ENCODE data around the gene FAM131A. TPM values are rescaled to one million over a fixed set of nuclear protein-coding genes. Genes with fewer than 3 reads are reported as not detected.

Gene FAM131A
- total RNA-seq, 5 donors from 2014 or later (not counting 1 experiment from before 2014, with no cell fraction given) = 8.3 to 13.8 (median 11.9) TPM

DNA sequence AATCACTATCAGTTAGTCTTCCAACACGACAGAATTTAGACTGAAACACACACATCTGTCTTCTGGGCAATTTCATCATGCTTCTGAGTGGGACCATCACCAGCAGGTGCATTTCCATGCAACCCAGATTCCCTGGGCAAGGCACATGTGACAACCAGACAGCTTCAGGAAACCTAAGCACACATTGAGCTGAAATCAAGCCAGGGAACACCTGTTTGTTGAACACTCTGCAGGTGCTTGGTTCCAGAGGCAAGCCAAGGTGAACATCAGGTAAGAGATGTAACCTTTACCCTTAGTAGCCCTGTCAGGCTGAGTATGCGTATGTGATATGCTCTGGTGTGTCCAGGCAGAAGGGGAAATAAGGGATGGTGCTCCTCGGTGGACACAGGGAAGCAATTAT, 41.6 kb upstream of the FAM131A start:
- H3K36me3 Mint-ChIP-seq = no peaks in the 10 kb centered on the region
- POLR2A ChIA-PET = no interaction called here
- ATAC-seq (replicated peaks in 1 of 4) (no peak), DNase-seq (no peak)
- H3K9me3 Mint-ChIP-seq = no peaks in the 10 kb centered on the region
- H3K9me3 ChIP-seq = no peaks in the 10 kb centered on the region
- H3K4me1 ChIP-seq (ENCODE audit: control insufficient read depth in 1 of 2, extremely low read depth in 1 of 2, insufficient read depth in 2 of 2, low read length in 2 of 2) = peaks cover 13 to 20% of the 10 kb centered on the region in 2 experiments
- no peak overlapping the region for H3K27ac ChIP-seq (ENCODE audit: low read length)
- H3K36me3 ChIP-seq (ENCODE audit: control insufficient read depth in 2 of 2, extremely low read depth in 1 of 2, insufficient read depth in 1 of 2, low read length in 1 of 2) = peaks cover 0 to 9% of the 10 kb centered on the region in 2 donors
- peaks cover 0 to 3% of the 10 kb centered on the region in 2 experiments for H3K27me3 ChIP-seq (replicated peaks in 1 of 2; ENCODE audit: control insufficient read depth in 2 of 2, extremely low read depth in 1 of 2, insufficient read depth in 2 of 2, low read length in 1 of 2)
- CTCF ChIA-PET = interaction anchor here in 1 of 2 donors (0.7 to 0.9 kb wide), 2 partner anchors 46 to 68 kb away, joined by 3 to 5 read pairs; no protein-coding TSS in a partner anchor
- no peaks in the 10 kb centered on the region for H3K27me3 Mint-ChIP-seq
- H3K4me3 ChIP-seq (ENCODE audit: control insufficient read depth in 1 of 2, extremely low read depth in 1 of 2, low read length in 1 of 2) = no peak overlapping the region
- H3K27ac Mint-ChIP-seq = no peak overlapping the region
- no peak overlapping the region for H3K4me3 Mint-ChIP-seq
- H3K4me1 Mint-ChIP-seq = peaks cover 20 to 23% (median 21%) of the 10 kb centered on the region in 3 donors
- WGBS (ENCODE audit: insufficient coverage) = 57% methylated on average over 1 of the region's 3 CpGs

DNA sequence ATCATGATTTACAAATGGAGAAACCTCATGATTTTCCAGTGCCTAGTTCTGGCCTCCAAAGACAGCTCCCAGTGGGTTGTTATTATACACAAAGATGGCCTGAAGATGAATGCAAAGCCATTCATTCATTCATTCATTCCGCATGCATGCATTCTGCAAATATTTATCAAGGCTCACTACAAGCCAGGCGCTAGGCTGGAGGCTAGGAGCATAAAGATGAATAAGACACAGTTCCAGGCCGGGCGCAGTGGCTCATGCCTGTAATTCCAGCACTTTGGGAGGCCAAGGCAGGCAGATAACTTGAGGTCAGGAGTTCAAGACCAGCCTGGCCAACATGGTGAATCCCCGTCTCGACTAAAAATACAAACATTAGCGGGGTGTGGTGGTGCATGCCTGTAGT, 40.8 kb upstream of the FAM131A start:
- H3K9me3 Mint-ChIP-seq = no peaks in the 10 kb centered on the region
- no peak overlapping the region for H3K27ac Mint-ChIP-seq
- H3K4me3 Mint-ChIP-seq = no peak overlapping the region
- DNase-seq (no peak), ATAC-seq (replicated peaks in 1 of 4) (no peak)
- Histone ChIP-seq H3K9me3 (no peaks in the 10 kb centered on the region), H3K4me3 (ENCODE audit: control insufficient read depth in 1 of 2, extremely low read depth in 1 of 2, low read length in 1 of 2) (no peak overlapping the region), H3K27me3 (replicated peaks in 1 of 2; ENCODE audit: control insufficient read depth in 2 of 2, extremely low read depth in 1 of 2, insufficient read depth in 2 of 2, low read length in 1 of 2) (no peaks in the 10 kb centered on the region), H3K27ac (ENCODE audit: low read length) (no peak overlapping the region), H3K4me1 (ENCODE audit: control insufficient read depth in 1 of 2, extremely low read depth in 1 of 2, insufficient read depth in 2 of 2, low read length in 2 of 2) (peaks cover 13 to 20% of the 10 kb centered on the region in 2 experiments), H3K36me3 (ENCODE audit: control insufficient read depth in 2 of 2, extremely low read depth in 1 of 2, insufficient read depth in 1 of 2, low read length in 1 of 2) (peaks cover 4 to 16% of the 10 kb centered on the region in 2 donors)
- WGBS (ENCODE audit: insufficient coverage) = 95% methylated on average over 6 of the region's 7 CpGs
- H3K27me3 Mint-ChIP-seq = no peaks in the 10 kb centered on the region
- ChIA-PET POLR2A (no interaction called here), CTCF (interaction anchor here in 1 of 2 donors (0.9 kb wide), 1 partner anchor 47 kb away, joined by 5 read pairs; no protein-coding TSS in a partner anchor)
- peaks cover 24 to 28% (median 25%) of the 10 kb centered on the region in 3 donors for H3K4me1 Mint-ChIP-seq
- peaks cover 3% of the 10 kb centered on the region for H3K36me3 Mint-ChIP-seq

DNA sequence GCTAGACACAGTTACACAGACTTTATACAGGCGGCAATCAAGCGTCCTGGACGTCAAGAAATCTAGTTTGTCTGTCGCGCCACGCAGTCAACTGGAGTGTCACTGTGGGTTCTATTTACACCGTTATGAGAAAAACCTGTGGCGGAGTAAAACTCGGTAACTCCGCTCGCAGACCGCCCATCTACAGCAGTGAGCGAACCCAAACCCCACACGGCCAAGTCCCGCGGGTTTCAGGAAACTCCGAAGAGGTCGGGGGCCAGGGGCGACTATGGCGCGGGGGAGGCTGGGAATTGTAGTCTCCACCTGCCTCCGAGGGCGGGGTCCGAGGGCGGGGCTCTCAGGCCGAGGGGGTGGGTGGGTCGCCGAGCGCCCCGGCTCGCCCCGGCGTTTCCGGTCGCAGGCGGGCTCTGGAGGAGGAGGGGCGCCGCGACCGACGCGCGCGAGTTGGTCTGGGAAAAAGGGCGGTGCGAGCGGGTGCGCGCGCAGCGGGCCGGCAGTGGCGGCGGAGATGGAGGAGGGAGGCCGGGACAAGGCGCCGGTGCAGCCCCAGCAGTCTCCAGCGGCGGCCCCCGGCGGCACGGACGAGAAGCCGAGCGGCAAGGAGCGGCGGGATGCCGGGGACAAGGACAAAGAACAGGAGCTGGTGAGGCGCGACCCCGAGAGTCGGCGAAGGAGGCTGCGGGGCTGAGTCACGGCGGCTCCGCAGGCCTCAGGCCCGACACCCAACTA, 38.5 kb upstream of the FAM131A start, which contains the start of gene PSMD2:
Gene PSMD2 (plus strand): TSS at position 483 of the 729 bp plus-strand sequence. CDS start 26 bp downstream, at position 509.
- CTCF ChIA-PET = interaction anchor here in 1 of 2 donors (1.0 kb wide), 2 partner anchors 12 to 73 kb away, joined by 3 read pairs; no protein-coding TSS in a partner anchor
- peaks cover 29 to 32% (median 30%) of the 10 kb centered on the region in 3 donors for H3K4me1 Mint-ChIP-seq
- no peaks in the 10 kb centered on the region for H3K27me3 Mint-ChIP-seq

GRCh38 chr3:184299488-184300377, 37.7 kb upstream of the FAM131A start:
- Histone ChIP-seq H3K9me3 (no peaks in the 10 kb centered on the region), H3K4me3 (ENCODE audit: control insufficient read depth in 1 of 2, extremely low read depth in 1 of 2, low read length in 1 of 2) (peak overlapping the region; percentile 68 to 85), H3K36me3 (ENCODE audit: control insufficient read depth in 2 of 2, extremely low read depth in 1 of 2, insufficient read depth in 1 of 2, low read length in 1 of 2) (peaks cover 14 to 47% of the 10 kb centered on the region in 2 donors), H3K27me3 (replicated peaks in 1 of 2; ENCODE audit: control insufficient read depth in 2 of 2, extremely low read depth in 1 of 2, insufficient read depth in 2 of 2, low read length in 1 of 2) (no peaks in the 10 kb centered on the region), H3K27ac (ENCODE audit: low read length) (peak overlapping the region; percentile 30), H3K4me1 (ENCODE audit: control insufficient read depth in 1 of 2, extremely low read depth in 1 of 2, insufficient read depth in 2 of 2, low read length in 2 of 2) (peaks cover 13 to 20% of the 10 kb centered on the region in 2 experiments)
- Mint-ChIP-seq H3K27me3 (no peaks in the 10 kb centered on the region), H3K4me3 (peak overlapping the region; percentile 87 to 93 (median 90)), H3K9me3 (no peaks in the 10 kb centered on the region), H3K27ac (peak overlapping the region; percentile 78 to 80), H3K36me3 (peaks cover 29% of the 10 kb centered on the region), H3K4me1 (peaks cover 29 to 32% (median 32%) of the 10 kb centered on the region in 3 donors)
- no peak for ATAC-seq (replicated peaks in 1 of 4)
- ChIA-PET CTCF (no interaction called here), POLR2A (interaction anchor here in 1 of 2 donors (0.6 kb wide), 1 partner anchor 15 kb away, joined by 10 read pairs; no protein-coding TSS in a partner anchor)
- 17% methylated on average over 20 of the region's 29 CpGs for WGBS (ENCODE audit: insufficient coverage)
- no peak for DNase-seq

More for the DNA sequence above, 38.5 kb upstream of the FAM131A start, which contains the start of gene PSMD2:
- ATAC-seq (replicated peaks in 1 of 4) (peak; percentile 92 to 96 (median 94)), DNase-seq (peak; percentile 91 to 98 (median 97))
- Mint-ChIP-seq H3K4me3 (peak within 1 kb of the TSS; percentile 87 to 93 (median 90)), H3K36me3 (peaks cover 23% of the 10 kb centered on the region), H3K27ac (peak within 1 kb of the TSS; percentile 92 to 93), H3K9me3 (no peaks in the 10 kb centered on the region)
- Histone ChIP-seq H3K27ac (ENCODE audit: low read length) (peak within 1 kb of the TSS; percentile 86), H3K36me3 (ENCODE audit: control insufficient read depth in 2 of 2, extremely low read depth in 1 of 2, insufficient read depth in 1 of 2, low read length in 1 of 2) (peaks cover 9 to 39% of the 10 kb centered on the region in 2 donors), H3K4me3 (ENCODE audit: control insufficient read depth in 1 of 2, extremely low read depth in 1 of 2, low read length in 1 of 2) (peak within 1 kb of the TSS; percentile 73 to 85), H3K27me3 (replicated peaks in 1 of 2; ENCODE audit: control insufficient read depth in 2 of 2, extremely low read depth in 1 of 2, insufficient read depth in 2 of 2, low read length in 1 of 2) (no peaks in the 10 kb centered on the region), H3K9me3 (no peaks in the 10 kb centered on the region), H3K4me1 (ENCODE audit: control insufficient read depth in 1 of 2, extremely low read depth in 1 of 2, insufficient read depth in 2 of 2, low read length in 2 of 2) (peaks cover 13 to 20% of the 10 kb centered on the region in 2 experiments)
- POLR2A ChIA-PET = no interaction called here
- under 1% methylated on average over 70 of the region's 78 CpGs for WGBS (ENCODE audit: insufficient coverage)

- no peaks in the 10 kb centered on the region for H3K27me3 ChIP-seq (replicated peaks in 1 of 2; ENCODE audit: control insufficient read depth in 2 of 2, extremely low read depth in 1 of 2, insufficient read depth in 2 of 2, low read length in 1 of 2)
- ChIA-PET CTCF (no interaction called here), POLR2A (no interaction called here)
- H3K9me3 ChIP-seq = no peaks in the 10 kb centered on the region
- H3K4me1 ChIP-seq (ENCODE audit: control insufficient read depth in 1 of 2, extremely low read depth in 1 of 2, insufficient read depth in 2 of 2, low read length in 2 of 2) = peaks cover 13 to 20% of the 10 kb centered on the region in 2 experiments
- ATAC-seq (replicated peaks in 1 of 4) = no peak
- Mint-ChIP-seq H3K27ac (peak overlapping the region in 1 of 2 donors; percentile 80), H3K4me1 (peaks cover 29 to 32% (median 32%) of the 10 kb centered on the region in 3 donors), H3K27me3 (no peaks in the 10 kb centered on the region), H3K9me3 (no peaks in the 10 kb centered on the region), H3K4me3 (peak overlapping the region; percentile 87 to 93 (median 90)), H3K36me3 (peaks cover 32% of the 10 kb centered on the region)
- peaks cover 14 to 53% of the 10 kb centered on the region in 2 donors for H3K36me3 ChIP-seq (ENCODE audit: control insufficient read depth in 2 of 2, extremely low read depth in 1 of 2, insufficient read depth in 1 of 2, low read length in 1 of 2)
- no peak overlapping the region for H3K27ac ChIP-seq (ENCODE audit: low read length)
- no peak for DNase-seq
- no CpG with 5 or more reads among the region's 3 CpGs for WGBS (ENCODE audit: insufficient coverage)
- no peak overlapping the region for H3K4me3 ChIP-seq (ENCODE audit: control insufficient read depth in 1 of 2, extremely low read depth in 1 of 2, low read length in 1 of 2)
Measured at GRCh38 chr3:184300378-184300720, 37.1 kb upstream of the FAM131A start.

- ATAC-seq (replicated peaks in 1 of 4) = peak in 2 of 4 experiments; percentile 51 to 58
- H3K36me3 ChIP-seq (ENCODE audit: control insufficient read depth in 2 of 2, extremely low read depth in 1 of 2, insufficient read depth in 1 of 2, low read length in 1 of 2) = peaks cover 28 to 83% of the 10 kb centered on the region in 2 donors
- POLR2A ChIA-PET = no interaction called here
Measured at GRCh38 chr3:184305577-184305976, 31.8 kb upstream of the FAM131A start.

More at GRCh38 chr3:184305577-184305976, 31.8 kb upstream of the FAM131A start:
- H3K4me3 Mint-ChIP-seq = no peak overlapping the region
- H3K4me1 Mint-ChIP-seq = peaks cover 10 to 13% (median 11%) of the 10 kb centered on the region in 3 donors
- no peaks in the 10 kb centered on the region for H3K27me3 Mint-ChIP-seq
- Histone ChIP-seq H3K27ac (ENCODE audit: low read length) (no peak overlapping the region), H3K4me3 (ENCODE audit: control insufficient read depth in 1 of 2, extremely low read depth in 1 of 2, low read length in 1 of 2) (no peak overlapping the region), H3K27me3 (replicated peaks in 1 of 2; ENCODE audit: control insufficient read depth in 2 of 2, extremely low read depth in 1 of 2, insufficient read depth in 2 of 2, low read length in 1 of 2) (no peaks in the 10 kb centered on the region), H3K4me1 (ENCODE audit: control insufficient read depth in 1 of 2, extremely low read depth in 1 of 2, insufficient read depth in 2 of 2, low read length in 2 of 2) (peaks cover 0 to 1% of the 10 kb centered on the region in 2 experiments), H3K9me3 (no peaks in the 10 kb centered on the region)
- H3K9me3 Mint-ChIP-seq = no peaks in the 10 kb centered on the region
- H3K36me3 Mint-ChIP-seq = peaks cover 70% of the 10 kb centered on the region
- CTCF ChIA-PET = no interaction called here
- H3K27ac Mint-ChIP-seq = no peak overlapping the region
- WGBS (ENCODE audit: insufficient coverage) = 83% methylated on average over 1 of the region's 1 CpG
- peak in 1 of 35 experiments; percentile 21 for DNase-seq

Data from T-cell (primary cell).